ENCODE measurements around the gene HHIPL1.

Gene HHIPL1

DNA sequence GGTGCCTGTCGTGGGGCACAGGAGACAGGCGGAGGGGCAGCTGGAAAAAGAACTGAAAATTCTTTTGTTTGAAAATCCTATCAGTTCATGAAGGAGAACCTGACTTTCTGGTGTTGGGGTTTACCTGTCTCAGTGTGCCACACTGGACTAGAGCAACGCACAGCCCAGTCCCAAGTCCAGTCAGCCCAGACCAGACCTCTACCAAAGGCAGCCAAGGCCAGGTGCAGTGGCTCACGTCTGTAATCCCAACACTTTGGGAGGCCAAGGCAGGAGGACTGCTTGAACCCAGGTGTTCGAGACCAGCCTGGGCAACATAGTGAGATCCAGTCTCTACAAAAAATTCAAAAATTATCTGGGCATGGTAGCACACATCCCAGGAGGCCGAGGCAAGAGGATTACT is 45.5 kb upstream of the HHIPL1 start:
- TF ChIP-seq, protein P1, sequence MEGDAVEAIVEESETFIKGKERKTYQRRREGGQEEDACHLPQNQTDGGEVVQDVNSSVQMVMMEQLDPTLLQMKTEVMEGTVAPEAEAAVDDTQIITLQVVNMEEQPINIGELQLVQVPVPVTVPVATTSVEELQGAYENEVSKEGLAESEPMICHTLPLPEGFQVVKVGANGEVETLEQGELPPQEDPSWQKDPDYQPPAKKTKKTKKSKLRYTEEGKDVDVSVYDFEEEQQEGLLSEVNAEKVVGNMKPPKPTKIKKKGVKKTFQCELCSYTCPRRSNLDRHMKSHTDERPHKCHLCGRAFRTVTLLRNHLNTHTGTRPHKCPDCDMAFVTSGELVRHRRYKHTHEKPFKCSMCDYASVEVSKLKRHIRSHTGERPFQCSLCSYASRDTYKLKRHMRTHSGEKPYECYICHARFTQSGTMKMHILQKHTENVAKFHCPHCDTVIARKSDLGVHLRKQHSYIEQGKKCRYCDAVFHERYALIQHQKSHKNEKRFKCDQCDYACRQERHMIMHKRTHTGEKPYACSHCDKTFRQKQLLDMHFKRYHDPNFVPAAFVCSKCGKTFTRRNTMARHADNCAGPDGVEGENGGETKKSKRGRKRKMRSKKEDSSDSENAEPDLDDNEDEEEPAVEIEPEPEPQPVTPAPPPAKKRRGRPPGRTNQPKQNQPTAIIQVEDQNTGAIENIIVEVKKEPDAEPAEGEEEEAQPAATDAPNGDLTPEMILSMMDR (IDR thresholded peaks at IDR 0.05; ENCODE audit: control insufficient read depth, insufficient read depth, low read depth, low read length, missing control alignments) = no peak
- no peak for DNase-seq (ENCODE audit: low read depth)
- H3K4me3 ChIP-seq (ENCODE audit: control insufficient read depth, low read depth, low read length) = no peak overlapping the region

DNA sequence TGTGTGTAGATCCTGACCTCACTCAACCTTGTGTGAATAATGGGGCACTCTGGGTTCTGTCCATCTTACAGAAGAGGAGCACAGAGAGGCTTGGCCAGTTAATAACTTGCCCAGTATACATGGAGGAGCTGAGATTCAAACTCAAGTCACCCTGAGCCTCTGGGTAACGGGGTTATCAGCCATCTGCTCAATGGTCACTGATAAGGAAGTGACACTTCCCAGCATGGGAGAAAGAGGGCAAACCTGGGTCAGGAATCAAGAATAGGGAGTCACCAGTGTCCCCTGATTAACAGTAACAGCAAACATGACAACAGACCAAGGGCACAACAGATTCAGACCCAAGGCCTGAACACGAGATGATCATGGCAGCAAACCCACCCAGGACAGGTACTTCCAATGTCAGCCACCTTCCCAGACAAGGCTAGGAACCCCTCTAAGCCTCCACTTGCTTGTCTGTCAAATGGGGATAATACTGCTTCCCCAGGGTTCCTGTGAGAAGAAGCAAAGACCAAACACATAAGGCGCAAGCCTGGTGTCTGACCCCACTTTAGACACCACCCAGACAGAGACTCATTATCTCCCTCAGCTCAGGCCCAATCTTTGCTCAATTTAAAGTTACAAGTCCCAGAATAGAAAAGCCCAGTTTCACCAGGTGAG is 44.6 kb upstream of the HHIPL1 start:
- TF ChIP-seq, protein P1 (IDR thresholded peaks at IDR 0.05; ENCODE audit: control insufficient read depth, insufficient read depth, low read depth, low read length, missing control alignments) = no peak

DNA sequence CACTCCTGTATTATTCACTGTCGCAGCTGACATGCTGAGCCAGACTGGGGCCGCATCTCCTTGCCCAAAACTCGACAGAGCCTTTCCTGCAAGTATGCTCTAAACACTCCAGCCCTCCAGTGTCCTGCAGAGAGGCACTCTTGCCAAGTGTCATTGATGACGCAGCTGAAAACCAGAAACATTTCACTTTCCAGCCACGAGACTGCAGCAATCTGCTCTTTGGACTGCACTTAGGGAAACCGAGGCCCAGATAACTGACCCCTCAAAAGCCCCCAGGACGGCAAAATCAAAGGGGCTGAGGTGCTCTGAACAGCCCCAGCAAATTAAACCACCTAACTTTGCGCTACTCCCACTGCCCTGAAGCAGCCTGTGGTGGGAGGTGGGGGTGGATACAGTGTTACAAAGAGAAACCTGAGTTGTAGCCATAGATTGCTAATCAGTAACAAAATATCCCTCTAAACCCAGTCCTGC is 43.5 kb upstream of the HHIPL1 start:
- DNase-seq (ENCODE audit: low read depth) = no peak
- TF ChIP-seq, protein P1 (IDR thresholded peaks at IDR 0.05; ENCODE audit: control insufficient read depth, insufficient read depth, low read depth, low read length, missing control alignments) = no peak
- H3K4me3 ChIP-seq (ENCODE audit: control insufficient read depth, low read depth, low read length) = peak overlapping the region; percentile 15

More for the DNA sequence above, 44.6 kb upstream of the HHIPL1 start:
- H3K4me3 ChIP-seq (ENCODE audit: control insufficient read depth, low read depth, low read length) = no peak overlapping the region
- DNase-seq (ENCODE audit: low read depth) = no peak

DNA sequence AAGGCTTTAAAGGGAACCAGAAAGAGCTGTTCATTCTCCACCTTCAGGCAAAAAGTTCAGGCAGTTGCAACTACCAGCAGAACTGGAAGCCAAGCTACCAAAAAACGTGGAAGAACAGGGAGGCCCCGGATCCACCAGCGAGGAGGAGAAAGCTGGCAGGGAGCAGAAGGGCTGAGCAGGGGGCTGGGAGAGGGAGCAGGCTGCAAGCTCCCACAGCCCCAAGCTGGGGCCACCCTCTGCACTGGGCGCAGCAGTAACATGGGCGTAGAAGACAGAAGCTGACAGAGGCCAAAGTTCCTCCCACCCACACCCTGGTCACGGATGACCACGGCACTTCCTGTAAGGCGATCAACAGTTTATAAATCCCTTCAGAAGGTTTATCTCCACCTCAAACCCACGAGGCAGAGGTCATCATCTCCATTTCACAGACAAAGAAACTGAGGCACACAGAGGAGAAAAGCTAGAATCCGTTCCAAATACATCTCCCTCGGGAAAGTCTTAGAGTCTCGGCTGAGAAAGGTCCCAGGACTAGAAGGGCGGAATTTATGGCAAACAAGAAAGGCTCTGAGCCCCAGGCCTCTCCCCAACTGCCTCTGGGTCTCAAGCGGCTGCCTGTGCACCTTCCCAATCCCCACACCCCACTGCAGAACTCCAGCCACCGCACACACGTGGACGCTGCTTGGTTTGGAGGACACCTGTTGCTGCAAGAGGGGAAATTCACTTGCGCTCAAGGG is 42.7 kb upstream of the HHIPL1 start:
- peak overlapping the region; percentile 36 for H3K4me3 ChIP-seq (ENCODE audit: control insufficient read depth, low read depth, low read length)

DNA sequence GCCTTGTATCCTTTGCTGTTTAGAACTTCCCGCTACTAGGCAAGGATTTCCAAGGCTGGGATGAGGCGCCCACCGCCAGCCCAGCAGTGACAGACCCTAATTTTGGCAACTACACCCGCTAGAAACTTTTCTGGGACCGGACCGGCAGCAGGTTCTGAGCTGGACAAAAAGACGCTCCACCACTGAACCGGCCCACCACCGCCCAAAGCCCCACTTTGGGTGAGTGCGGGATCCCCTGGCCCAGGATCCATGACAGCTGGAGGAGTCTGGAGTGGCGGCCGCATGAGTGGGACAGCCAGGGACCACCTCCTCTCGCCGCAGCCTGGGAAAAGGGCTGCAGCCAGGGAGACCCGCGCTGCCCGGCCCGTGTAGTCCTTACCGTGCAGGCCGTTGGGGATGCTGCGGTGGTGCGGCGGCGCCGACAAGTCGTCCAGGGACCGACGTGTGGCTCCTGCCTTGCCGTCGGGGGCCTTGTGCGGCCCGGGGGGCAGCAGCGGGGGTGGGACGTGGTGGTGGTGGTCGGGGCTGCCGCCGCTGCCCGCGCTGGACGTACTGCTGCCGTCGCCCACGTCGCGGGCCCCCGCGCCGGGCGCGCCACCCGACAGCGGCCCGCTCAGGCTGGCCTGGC is 42.0 kb upstream of the HHIPL1 start:
- TF ChIP-seq, protein P1 (IDR thresholded peaks at IDR 0.05; ENCODE audit: control insufficient read depth, insufficient read depth, low read depth, low read length, missing control alignments) = no peak
- peak overlapping the region; percentile 36 for H3K4me3 ChIP-seq (ENCODE audit: control insufficient read depth, low read depth, low read length)
- DNase-seq (ENCODE audit: low read depth) = no peak

More for the DNA sequence above, 42.7 kb upstream of the HHIPL1 start:
- TF ChIP-seq, protein P1 (IDR thresholded peaks at IDR 0.05; ENCODE audit: control insufficient read depth, insufficient read depth, low read depth, low read length, missing control alignments) = no peak
- DNase-seq (ENCODE audit: low read depth) = no peak

DNA sequence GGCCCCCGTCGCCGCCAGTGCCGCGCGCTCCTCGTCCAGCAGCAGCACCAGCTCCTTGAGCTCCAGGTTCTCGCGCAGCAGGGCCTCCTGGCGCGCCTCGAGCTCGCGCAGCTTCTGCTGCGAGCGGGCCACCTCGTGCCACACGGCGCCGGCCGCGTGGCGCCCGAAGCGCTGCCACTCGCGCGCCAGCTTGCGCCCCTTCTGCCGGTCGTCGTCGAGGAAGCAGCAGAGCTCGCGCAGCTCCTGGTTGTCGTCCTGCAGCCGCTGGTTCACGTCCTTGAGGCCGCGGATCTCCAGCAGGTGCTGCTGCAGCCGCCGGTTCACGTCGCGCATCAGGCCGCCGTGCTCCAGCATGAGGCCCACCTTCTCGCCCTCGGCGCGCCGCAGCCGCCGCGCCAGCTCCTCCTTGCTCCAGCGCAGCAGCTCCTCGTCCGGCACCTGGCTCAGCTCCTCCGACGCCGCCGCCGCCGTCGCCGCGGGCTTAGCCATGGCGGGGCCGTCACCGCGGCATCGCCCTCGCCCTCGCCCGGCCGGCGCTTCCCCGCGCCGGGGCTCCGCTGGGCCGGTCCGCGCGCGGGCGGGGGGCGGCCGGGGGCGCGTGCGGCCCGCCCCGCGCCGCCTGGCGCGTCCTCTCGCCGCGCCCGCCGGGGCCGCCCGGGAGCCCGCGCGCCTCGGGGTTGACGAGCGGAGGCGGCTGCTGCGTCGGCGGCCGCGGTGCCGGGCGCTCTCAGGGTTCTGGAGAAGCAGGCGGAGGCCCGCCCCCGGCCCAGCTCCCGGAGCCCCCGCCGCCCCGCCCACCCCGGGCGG is 41.3 kb upstream of the HHIPL1 start, which contains the start of gene CCDC85C:
Gene CCDC85C, minus strand, starts transcription at position 737 of the 807 bp plus-strand sequence. Its CDS starts 248 bp downstream, at position 489.
- TF ChIP-seq, protein P1 (IDR thresholded peaks at IDR 0.05; ENCODE audit: control insufficient read depth, insufficient read depth, low read depth, low read length, missing control alignments) = no peak
- H3K4me3 ChIP-seq (ENCODE audit: control insufficient read depth, low read depth, low read length) = peak within 1 kb of the TSS; percentile 91
- no peak for DNase-seq (ENCODE audit: low read depth)

All from AG09309 (cell line).